MCF 10A (cell line): ENCODE results near the gene PHC3. TPM values are rescaled to one million over a fixed set of nuclear protein-coding genes. Genes with fewer than 3 reads are reported as not detected.

Experiments used
- Bru-seq: library from RNA; stranded (reverse); fragments of 400-500 nt; gene quantifications from one replicate; lab custom pipeline; 2021; lab: Mats Ljungman, UMichigan
- BruChase-seq, 2 experiments: library from RNA; stranded (reverse); fragments of 400-500 nt; gene quantifications; one replicate each; lab custom pipeline; 2021; lab: Mats Ljungman, UMichigan
- BruUV-seq: library from RNA; stranded (reverse); fragments of 400-500 nt; replicated peaks from 2 replicates; lab custom pipeline; 2021; lab: Mats Ljungman, UMichigan
- CTCF ChIA-PET: fragments of 300-600 bp; sonication (Branson Sonifier 250); formaldehyde crosslinking; extraction: SDS; loops from one replicate; lab custom pipeline; 2021; ENCODE audit warnings: antibody characterized with exemption, inconsistent platforms; lab: Yijun Ruan, JAX
- POLR2A ChIA-PET: fragments of 300-600, 350-650 bp; sonication (Branson Sonifier 250); formaldehyde crosslinking; extraction: SDS; loops from one replicate; lab custom pipeline; 2020; ENCODE audit warnings: antibody characterized with exemption, inconsistent platforms; lab: Yijun Ruan, JAX
- DNase-seq: peaks from one replicate; pipeline ENCODE4 v3.0.0-alpha.2; 2018; ENCODE audit not compliant: unreplicated experiment
- H3K27ac Mint-ChIP-seq: one replicate; pipeline ENCODE4 v1.8.0; 2022; ENCODE audit warnings: mild to moderate bottlenecking, low read depth, mixed read lengths; ENCODE audit not compliant: unreplicated experiment
- H3K27me3 Mint-ChIP-seq: one replicate; pipeline ENCODE4 v1.8.0; 2022; ENCODE audit warnings: mixed read lengths; ENCODE audit not compliant: insufficient read depth, unreplicated experiment
- H3K36me3 Mint-ChIP-seq: one replicate; pipeline ENCODE4 v1.8.0; 2022; ENCODE audit warnings: mild to moderate bottlenecking, moderate library complexity, mixed read lengths; ENCODE audit not compliant: insufficient read depth, unreplicated experiment
- H3K4me1 Mint-ChIP-seq: one replicate; pipeline ENCODE4 v1.8.0; 2022; ENCODE audit warnings: mixed read lengths; ENCODE audit not compliant: insufficient read depth, unreplicated experiment
- H3K4me3 Mint-ChIP-seq: one replicate; pipeline ENCODE4 v1.8.0; 2022; ENCODE audit warnings: mild to moderate bottlenecking, moderate library complexity, mixed read lengths; ENCODE audit not compliant: unreplicated experiment
- H3K9me3 Mint-ChIP-seq: one replicate; pipeline ENCODE4 v1.8.0; 2022; ENCODE audit warnings: mixed read lengths; ENCODE audit not compliant: unreplicated experiment
- intact Hi-C: fragments of 100-400 bp; cut with micrococcal nuclease; formaldehyde crosslinking; loops from 2 replicates; pipeline ENCODE4 v1.14.1; 2022
- long read RNA-seq: library from polyadenylated mRNA; stranded (forward); transcript quantifications from one replicate; pipeline ENCODE4 v2.0.0, GENCODE V29; 2022
- total RNA-seq: library from RNA; stranded (reverse); gene quantifications from 2 replicates; pipeline ENCODE4 v1.2.3, GENCODE V29; 2022
- TF ChIP-seq, protein P1 (sequence below): fragments of 200-600 bp; IDR thresholded peaks from one replicate; pipeline ENCODE4 v1.8.0; 2022; ENCODE audit warnings: antibody characterized with exemption, mild to moderate bottlenecking; ENCODE audit not compliant: unreplicated experiment

Gene PHC3, protein sequence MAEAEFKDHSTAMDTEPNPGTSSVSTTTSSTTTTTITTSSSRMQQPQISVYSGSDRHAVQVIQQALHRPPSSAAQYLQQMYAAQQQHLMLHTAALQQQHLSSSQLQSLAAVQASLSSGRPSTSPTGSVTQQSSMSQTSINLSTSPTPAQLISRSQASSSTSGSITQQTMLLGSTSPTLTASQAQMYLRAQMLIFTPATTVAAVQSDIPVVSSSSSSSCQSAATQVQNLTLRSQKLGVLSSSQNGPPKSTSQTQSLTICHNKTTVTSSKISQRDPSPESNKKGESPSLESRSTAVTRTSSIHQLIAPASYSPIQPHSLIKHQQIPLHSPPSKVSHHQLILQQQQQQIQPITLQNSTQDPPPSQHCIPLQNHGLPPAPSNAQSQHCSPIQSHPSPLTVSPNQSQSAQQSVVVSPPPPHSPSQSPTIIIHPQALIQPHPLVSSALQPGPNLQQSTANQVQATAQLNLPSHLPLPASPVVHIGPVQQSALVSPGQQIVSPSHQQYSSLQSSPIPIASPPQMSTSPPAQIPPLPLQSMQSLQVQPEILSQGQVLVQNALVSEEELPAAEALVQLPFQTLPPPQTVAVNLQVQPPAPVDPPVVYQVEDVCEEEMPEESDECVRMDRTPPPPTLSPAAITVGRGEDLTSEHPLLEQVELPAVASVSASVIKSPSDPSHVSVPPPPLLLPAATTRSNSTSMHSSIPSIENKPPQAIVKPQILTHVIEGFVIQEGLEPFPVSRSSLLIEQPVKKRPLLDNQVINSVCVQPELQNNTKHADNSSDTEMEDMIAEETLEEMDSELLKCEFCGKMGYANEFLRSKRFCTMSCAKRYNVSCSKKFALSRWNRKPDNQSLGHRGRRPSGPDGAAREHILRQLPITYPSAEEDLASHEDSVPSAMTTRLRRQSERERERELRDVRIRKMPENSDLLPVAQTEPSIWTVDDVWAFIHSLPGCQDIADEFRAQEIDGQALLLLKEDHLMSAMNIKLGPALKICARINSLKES
- total RNA-seq = 54.3 and 65.3 TPM in 2 replicates
- Bru-seq, nascent RNA = percentile 92 among the genes with signal in this experiment
- BruChase-seq, experiment 1, labeled RNA remaining after a 6-hour chase = percentile 96 among the genes with signal in this experiment
- percentile 93 among the genes with signal in this experiment for BruChase-seq, experiment 2, labeled RNA remaining after a 2-hour chase
- long read RNA-seq, full-length matches to known transcripts = 6 of 23 reads
- long read RNA-seq, partial matches to known transcripts = 2 of 23 reads
- long read RNA-seq, other reads (novel, unspliced or antisense) = 15 of 23 reads

DNA sequence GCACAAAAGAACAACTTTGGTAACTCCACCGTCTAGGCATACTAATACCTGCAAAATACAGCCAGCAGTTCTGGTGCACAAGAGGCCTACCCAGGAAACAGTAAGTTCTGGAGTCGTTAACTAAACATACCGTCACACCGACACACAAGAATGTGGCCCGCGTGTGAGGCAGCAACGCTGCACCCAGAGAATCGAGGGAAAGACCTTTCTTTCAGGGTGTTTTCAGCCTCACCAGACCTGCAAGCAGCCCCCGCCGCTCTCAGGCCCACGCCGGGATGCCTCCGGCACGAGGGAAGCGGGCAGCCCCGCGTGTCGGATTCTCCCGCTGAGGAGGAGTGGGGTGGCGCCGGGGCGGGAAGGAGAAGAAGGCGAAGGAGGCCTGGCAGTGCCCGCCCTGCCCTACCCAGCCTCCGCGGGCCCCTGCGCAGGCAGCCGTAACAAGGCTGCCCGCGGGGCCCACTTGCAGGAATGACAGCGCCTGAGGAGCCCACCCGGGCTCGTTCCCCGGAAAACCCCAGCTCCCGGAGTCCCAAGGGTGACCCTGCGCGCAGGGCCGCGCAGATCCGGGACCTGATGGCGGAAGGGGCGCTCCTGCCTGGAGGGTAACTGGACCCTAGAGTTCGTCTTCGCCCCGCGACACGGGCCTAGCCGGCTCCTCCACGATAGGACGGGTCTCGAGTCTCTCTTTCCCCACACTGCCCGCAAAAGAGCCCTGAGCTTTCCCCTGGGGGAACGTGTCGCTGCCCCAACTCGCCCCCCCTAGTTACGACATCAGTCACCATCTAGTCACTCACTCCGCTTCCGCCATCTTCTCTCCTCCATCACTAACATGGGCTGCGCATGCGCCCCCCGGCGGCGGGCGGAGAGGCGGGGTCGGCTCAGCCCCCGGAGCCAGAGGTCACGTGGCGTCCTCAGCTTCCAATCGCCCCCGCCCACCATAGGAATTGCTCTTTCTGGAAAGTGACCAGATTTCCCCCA is at the start of gene PHC3:
Gene PHC3, minus strand, starts transcription at position 826 of the 978 bp plus-strand sequence. Its CDS starts 18 bp downstream, at position 808.
- Mint-ChIP-seq H3K36me3 (peaks cover 37% of the 10 kb centered on the region), H3K27me3 (no peaks in the 10 kb centered on the region), H3K27ac (peak within 1 kb of the TSS; percentile 96), H3K4me1 (peaks cover 6% of the 10 kb centered on the region), H3K4me3 (peak within 1 kb of the TSS; percentile 89), H3K9me3 (no peaks in the 10 kb centered on the region)
- POLR2A ChIA-PET = interaction anchor here (0.5 to 4.7 kb wide), 20 partner anchors 10 to 631 kb away, joined by 3 to 35 read pairs (median 5); partner anchors contain the start of genes PRKCI, SEC62 and SKIL
- peak; percentile 93 for DNase-seq
- BruUV-seq = no TSS peak
- intact Hi-C loops = loop anchor here (2.0 to 10.0 kb wide), 4 partner anchors 74 to 309 kb away; partner anchors contain the start of gene SKIL
- CTCF ChIA-PET = interaction anchor here (0.5 to 0.8 kb wide), 2 partner anchors 63 to 232 kb away, joined by 3 to 4 read pairs; no protein-coding TSS in a partner anchor
- TF ChIP-seq, protein P1, sequence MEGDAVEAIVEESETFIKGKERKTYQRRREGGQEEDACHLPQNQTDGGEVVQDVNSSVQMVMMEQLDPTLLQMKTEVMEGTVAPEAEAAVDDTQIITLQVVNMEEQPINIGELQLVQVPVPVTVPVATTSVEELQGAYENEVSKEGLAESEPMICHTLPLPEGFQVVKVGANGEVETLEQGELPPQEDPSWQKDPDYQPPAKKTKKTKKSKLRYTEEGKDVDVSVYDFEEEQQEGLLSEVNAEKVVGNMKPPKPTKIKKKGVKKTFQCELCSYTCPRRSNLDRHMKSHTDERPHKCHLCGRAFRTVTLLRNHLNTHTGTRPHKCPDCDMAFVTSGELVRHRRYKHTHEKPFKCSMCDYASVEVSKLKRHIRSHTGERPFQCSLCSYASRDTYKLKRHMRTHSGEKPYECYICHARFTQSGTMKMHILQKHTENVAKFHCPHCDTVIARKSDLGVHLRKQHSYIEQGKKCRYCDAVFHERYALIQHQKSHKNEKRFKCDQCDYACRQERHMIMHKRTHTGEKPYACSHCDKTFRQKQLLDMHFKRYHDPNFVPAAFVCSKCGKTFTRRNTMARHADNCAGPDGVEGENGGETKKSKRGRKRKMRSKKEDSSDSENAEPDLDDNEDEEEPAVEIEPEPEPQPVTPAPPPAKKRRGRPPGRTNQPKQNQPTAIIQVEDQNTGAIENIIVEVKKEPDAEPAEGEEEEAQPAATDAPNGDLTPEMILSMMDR = no peak

DNA sequence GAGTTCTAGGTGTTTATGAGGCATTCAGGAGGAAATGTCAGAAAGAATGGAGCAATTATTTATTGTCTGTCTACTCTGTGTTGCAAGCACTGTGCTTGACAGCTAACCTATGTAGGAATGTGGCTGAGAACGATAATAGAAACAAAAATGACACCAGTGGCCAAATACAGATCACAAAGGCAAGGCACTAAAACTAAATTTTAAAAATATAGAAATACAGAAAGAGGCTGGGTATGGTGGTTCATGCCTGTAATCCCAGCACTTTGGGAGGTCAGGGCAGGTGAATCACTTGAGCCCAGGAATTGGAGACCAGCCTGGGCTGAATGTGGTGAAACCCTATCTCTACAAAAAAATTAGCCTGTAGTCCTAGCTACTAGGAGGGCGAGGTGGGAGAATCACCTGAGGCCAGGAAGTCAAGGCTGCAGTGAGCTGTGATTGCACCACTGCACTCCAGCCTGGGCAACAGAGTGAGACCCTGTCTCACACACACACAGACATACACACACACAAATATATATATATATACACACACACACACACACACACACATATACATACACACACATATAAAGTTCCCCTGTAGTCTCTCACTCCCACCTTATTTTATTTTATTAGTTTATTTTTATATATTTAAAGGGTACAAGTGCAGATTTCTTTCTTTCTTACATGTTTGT is 46.7 kb upstream of the PHC3 start:
- ChIA-PET POLR2A (interaction anchor here (0.6 to 3.1 kb wide), 2 partner anchors 47 to 50 kb away, joined by 3 to 15 read pairs; partner anchors contain the start of gene PHC3), CTCF (interaction anchor here (0.6 kb wide), 1 partner anchor 39 kb away, joined by 3 read pairs; no protein-coding TSS in a partner anchor)
- BruUV-seq = no TSS peak
- Mint-ChIP-seq H3K36me3 (no peaks in the 10 kb centered on the region), H3K4me3 (peak overlapping the region; percentile 34), H3K4me1 (peaks cover 42% of the 10 kb centered on the region), H3K27me3 (no peaks in the 10 kb centered on the region), H3K9me3 (no peaks in the 10 kb centered on the region), H3K27ac (peak overlapping the region; percentile 79)
- peak; percentile 66 for DNase-seq
- TF ChIP-seq, protein P1 = no peak
- intact Hi-C loops = no loop called here

DNA sequence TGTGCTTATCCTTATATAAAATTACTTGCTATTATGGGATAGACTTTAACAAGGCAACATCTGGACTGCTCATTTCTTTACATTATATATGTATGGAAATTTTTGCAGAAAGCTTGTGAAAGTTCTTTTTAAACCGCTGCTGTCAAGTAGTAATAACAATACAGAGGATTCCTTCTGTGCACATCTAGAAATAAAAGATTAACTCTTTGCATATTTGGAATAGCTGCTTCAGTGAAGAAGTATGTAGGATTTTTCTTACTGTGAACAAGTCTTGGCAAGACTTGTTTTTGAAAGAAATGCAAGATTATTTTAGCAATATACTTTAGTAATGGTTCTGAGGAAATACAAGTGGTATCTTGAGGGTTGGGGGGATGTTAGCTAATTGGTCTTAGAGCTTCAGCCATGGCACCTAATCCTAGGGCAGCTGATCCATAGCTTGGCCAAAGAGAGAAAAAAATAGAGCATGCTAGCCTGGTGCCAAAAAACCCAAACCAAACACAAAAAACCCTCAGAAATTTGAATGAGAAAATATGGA is 45.0 kb upstream of the PHC3 start:
- Mint-ChIP-seq H3K4me1 (peaks cover 42% of the 10 kb centered on the region), H3K4me3 (peak overlapping the region; percentile 41)
- no TSS peak for BruUV-seq

More for the DNA sequence above, 45.0 kb upstream of the PHC3 start:
- Mint-ChIP-seq H3K9me3 (no peaks in the 10 kb centered on the region), H3K27me3 (no peaks in the 10 kb centered on the region), H3K27ac (no peak overlapping the region), H3K36me3 (no peaks in the 10 kb centered on the region)
- POLR2A ChIA-PET = interaction anchor here (1.1 to 2.1 kb wide), 4 partner anchors 14 to 180 kb away, joined by 3 to 12 read pairs (median 4); partner anchors contain the start of genes PHC3 and SKIL
- intact Hi-C loops = no loop called here
- no peak for DNase-seq
- TF ChIP-seq, protein P1 = no peak
- CTCF ChIA-PET = interaction anchor here (0.6 to 1.0 kb wide), 3 partner anchors 10 to 473 kb away, joined by 3 to 4 read pairs (median 4); no protein-coding TSS in a partner anchor
